NT2/D1 (cell line): Measurements from ENCODE around the gene ODC1.

ENCODE experiments used
- YY1 ChIP-seq: IDR thresholded peaks from 2 replicates; pipeline ENCODE4 v1.6.1; 2011; ENCODE audit not compliant: insufficient read length, insufficient read depth
- ZNF274 ChIP-seq: IDR thresholded peaks from 2 replicates; pipeline ENCODE4 v1.6.1; 2011; ENCODE audit warnings: mild to moderate bottlenecking, low read depth, low read length

DNA sequence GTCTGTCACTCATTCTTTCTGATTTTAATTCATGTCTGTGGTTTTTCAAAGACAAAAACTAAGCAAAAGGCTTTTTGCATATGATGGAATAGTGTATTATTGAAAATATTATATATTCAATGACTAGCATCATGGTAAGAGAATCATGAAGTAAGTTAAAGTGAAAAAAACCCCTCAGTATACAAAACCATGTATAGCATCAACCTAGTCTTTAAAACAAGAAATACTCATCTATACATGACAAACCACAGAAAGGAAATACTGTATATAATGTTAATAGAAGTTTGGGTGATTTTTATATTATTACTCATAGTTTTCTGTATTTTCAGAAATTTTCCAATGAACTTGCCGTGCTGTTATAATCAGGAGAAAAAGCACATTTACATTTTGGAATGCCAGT is 38.0 kb upstream of the ODC1 start:
- TF ChIP-seq ZNF274 (no peak), YY1 (no peak)
